OCI-LY7 (cell line): ENCODE results near the gene DHRS3. TPM values are rescaled to one million over a fixed set of nuclear protein-coding genes. Genes with fewer than 3 reads are reported as not detected.

Experiments used
- BruUV-seq: library from RNA; stranded (reverse); fragments of 400-500 nt; replicated peaks from 2 replicates; lab custom pipeline; 2021; lab: Mats Ljungman, UMichigan
- CTCF ChIA-PET: fragments of 300-600 bp; sonication (Branson Sonifier 250); formaldehyde crosslinking; loops from one replicate; lab custom pipeline; 2022; ENCODE audit warnings: antibody characterized with exemption; ENCODE audit not compliant: unreplicated experiment; lab: Charles Lee
- POLR2A ChIA-PET: fragments of 300-600 bp; sonication (Branson Sonifier 250); formaldehyde crosslinking; loops from one replicate; lab custom pipeline; 2022; ENCODE audit warnings: antibody characterized with exemption; lab: Charles Lee
- DNase-seq: peaks from one replicate; pipeline ENCODE4 v3.0.0-alpha.2; 2015; ENCODE audit warnings: low spot score
- H2AFZ ChIP-seq: fragments of 200-600 bp; sonication (generic), shearing (Covaris generic); 2 replicates; pipeline ENCODE4 v1.6.1; 2014; ENCODE audit warnings: mild to moderate bottlenecking, antibody characterized with exemption, low read length, moderate library complexity
- H3K27ac ChIP-seq: fragments of 200-600 bp; sonication (generic); 2 replicates; pipeline ENCODE4 v1.5.1; 2014; ENCODE audit warnings: mixed run types, low read depth, mild to moderate bottlenecking, moderate library complexity, low read length, inconsistent platforms; ENCODE audit not compliant: poor library complexity, severe bottlenecking
- H3K36me3 ChIP-seq: fragments of 200-600 bp; sonication (generic); 2 replicates; pipeline ENCODE4 v1.6.1; 2014; ENCODE audit warnings: mild to moderate bottlenecking, antibody characterized with exemption, low read length, moderate library complexity, mixed read lengths; ENCODE audit not compliant: insufficient read depth
- H3K4me1 ChIP-seq: fragments of 200-600 bp; sonication (generic); 2 replicates; pipeline ENCODE4 v1.5.1; 2014; ENCODE audit warnings: mild to moderate bottlenecking, low read length; ENCODE audit not compliant: insufficient read depth, poor library complexity, severe bottlenecking
- H3K4me2 ChIP-seq: fragments of 200-600 bp; sonication (generic); 2 replicates; pipeline ENCODE4 v1.6.1; 2014; ENCODE audit warnings: mild to moderate bottlenecking, low read length
- H3K4me3 ChIP-seq: fragments of 200-600 bp; sonication (generic); 2 replicates; pipeline ENCODE4 v1.5.1; 2014; ENCODE audit warnings: mild to moderate bottlenecking, low read depth, low read length; ENCODE audit not compliant: poor library complexity, severe bottlenecking
- H3K79me2 ChIP-seq: fragments of 200-600 bp; sonication (generic); 2 replicates; pipeline ENCODE4 v1.6.1; 2016; ENCODE audit warnings: low read depth, mild to moderate bottlenecking, low read length, moderate library complexity, mixed read lengths; ENCODE audit not compliant: insufficient read depth
- H3K9me2 ChIP-seq: fragments of 200-600 bp; sonication (generic); 2 replicates; pipeline ENCODE4 v1.6.1; 2016; ENCODE audit warnings: mild to moderate bottlenecking, low read length, mixed read lengths; ENCODE audit not compliant: insufficient read depth
- H3K9me3 ChIP-seq: fragments of 200-600 bp; sonication (generic); 2 replicates; pipeline ENCODE4 v1.6.1; 2014; ENCODE audit warnings: mild to moderate bottlenecking, mixed run types, low read length, mixed read lengths
- H4K20me1 ChIP-seq: fragments of 200-600 bp; sonication (generic); 2 replicates; pipeline ENCODE4 v1.6.1; 2014; ENCODE audit warnings: mild to moderate bottlenecking, antibody characterized with exemption, low read length, moderate library complexity, mixed read lengths; ENCODE audit not compliant: insufficient read depth
- EZH2phosphoT487 ChIP-seq: fragments of 200-600 bp; sonication (generic); IDR thresholded peaks from 2 replicates; pipeline ENCODE4 v1.6.1; 2018; ENCODE audit warnings: low read depth, borderline replicate concordance, mild to moderate bottlenecking, mixed run types, antibody characterized with exemption, low read length, moderate library complexity, mixed read lengths
- intact Hi-C: fragments of 100-400 bp; cut with micrococcal nuclease; formaldehyde crosslinking; loops from one replicate; pipeline ENCODE4 v1.10.0; 2022; ENCODE audit not compliant: unreplicated experiment
- total RNA-seq, 2 experiments: library from RNA; depleted of rRNA in 1 of 2; stranded (reverse); fragments of >200 nt in 1 of 2; shearing (Covaris generic) in 1 of 2; gene quantifications; 2 replicates each; pipeline ENCODE4 v1.2.3, GENCODE V29; 2014 to 2022
- TF ChIP-seq, protein P1 (sequence below): fragments of 200-600 bp; sonication (generic); conservative IDR thresholded peaks from 2 replicates; pipeline ENCODE4 v1.5.1; 2014; ENCODE audit warnings: mild to moderate bottlenecking, antibody characterized with exemption, low read length, moderate library complexity, mixed read lengths

Gene DHRS3
- total RNA-seq, 2 experiments from 2014 or later, result not detected

DNA sequence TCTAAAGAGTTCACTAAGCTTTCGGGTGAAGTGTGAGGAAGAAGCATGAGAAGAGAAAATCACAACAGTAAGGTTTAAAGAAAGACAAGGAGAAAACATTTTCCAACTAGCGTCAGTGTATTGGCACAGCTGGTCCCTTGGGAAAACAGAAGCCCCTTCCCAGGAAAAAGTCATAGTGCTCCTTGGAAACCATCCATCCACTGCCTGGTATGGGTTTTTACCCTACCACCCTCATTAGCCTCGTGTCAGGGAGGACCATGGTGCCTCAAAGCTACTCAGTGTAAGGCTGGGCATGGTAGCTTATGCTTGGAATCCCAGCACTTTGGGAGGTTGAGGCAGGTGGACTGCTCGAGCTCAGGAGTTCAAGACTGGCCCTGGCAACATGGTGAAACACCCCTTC lies 38.6 kb upstream of the DHRS3 start:
- no peaks in the 10 kb centered on the region for H3K79me2 ChIP-seq
- ChIA-PET CTCF (no interaction called here), POLR2A (no interaction called here)
- no peaks in the 10 kb centered on the region for H3K9me2 ChIP-seq
- H4K20me1 ChIP-seq, result no peaks in the 10 kb centered on the region
- TF ChIP-seq, protein P1, sequence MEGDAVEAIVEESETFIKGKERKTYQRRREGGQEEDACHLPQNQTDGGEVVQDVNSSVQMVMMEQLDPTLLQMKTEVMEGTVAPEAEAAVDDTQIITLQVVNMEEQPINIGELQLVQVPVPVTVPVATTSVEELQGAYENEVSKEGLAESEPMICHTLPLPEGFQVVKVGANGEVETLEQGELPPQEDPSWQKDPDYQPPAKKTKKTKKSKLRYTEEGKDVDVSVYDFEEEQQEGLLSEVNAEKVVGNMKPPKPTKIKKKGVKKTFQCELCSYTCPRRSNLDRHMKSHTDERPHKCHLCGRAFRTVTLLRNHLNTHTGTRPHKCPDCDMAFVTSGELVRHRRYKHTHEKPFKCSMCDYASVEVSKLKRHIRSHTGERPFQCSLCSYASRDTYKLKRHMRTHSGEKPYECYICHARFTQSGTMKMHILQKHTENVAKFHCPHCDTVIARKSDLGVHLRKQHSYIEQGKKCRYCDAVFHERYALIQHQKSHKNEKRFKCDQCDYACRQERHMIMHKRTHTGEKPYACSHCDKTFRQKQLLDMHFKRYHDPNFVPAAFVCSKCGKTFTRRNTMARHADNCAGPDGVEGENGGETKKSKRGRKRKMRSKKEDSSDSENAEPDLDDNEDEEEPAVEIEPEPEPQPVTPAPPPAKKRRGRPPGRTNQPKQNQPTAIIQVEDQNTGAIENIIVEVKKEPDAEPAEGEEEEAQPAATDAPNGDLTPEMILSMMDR, result no peak
- no peak for TF ChIP-seq EZH2phosphoT487
- no peak for DNase-seq
- H3K27ac ChIP-seq, result no peak overlapping the region
- BruUV-seq, result no TSS peak
- H3K4me2 ChIP-seq, result no peak overlapping the region
- H3K4me1 ChIP-seq, result no peaks in the 10 kb centered on the region
- H3K4me3 ChIP-seq, result no peak overlapping the region
- H3K9me3 ChIP-seq, result no peaks in the 10 kb centered on the region
- intact Hi-C loops, result no loop called here
- no peak overlapping the region for H2AFZ ChIP-seq
- no peaks in the 10 kb centered on the region for H3K36me3 ChIP-seq

DNA sequence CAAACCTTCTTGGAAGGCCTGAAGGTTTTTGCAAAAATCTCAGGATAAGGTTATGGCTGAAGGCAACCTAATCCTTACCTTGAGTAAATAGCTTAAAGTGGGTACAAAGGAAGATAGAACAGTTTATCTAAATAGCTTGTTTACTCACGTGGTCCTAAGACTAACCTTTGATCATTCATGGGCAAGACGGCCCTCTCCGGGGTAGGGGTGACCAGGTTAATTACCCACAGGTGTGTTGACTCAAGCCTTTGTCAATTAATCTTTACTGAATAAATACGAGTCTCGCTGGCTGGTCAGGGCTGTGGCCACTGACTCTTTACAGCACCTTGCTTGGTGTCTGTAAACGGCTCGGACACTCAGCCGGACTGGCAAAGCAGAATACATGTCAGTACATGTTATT lies 36.6 kb upstream of the DHRS3 start:
- Histone ChIP-seq H3K9me3 (no peaks in the 10 kb centered on the region), H2AFZ (no peak overlapping the region), H3K9me2 (no peaks in the 10 kb centered on the region), H3K4me1 (no peaks in the 10 kb centered on the region), H3K4me2 (no peak overlapping the region), H3K27ac (no peak overlapping the region), H3K79me2 (no peaks in the 10 kb centered on the region), H4K20me1 (no peaks in the 10 kb centered on the region), H3K36me3 (no peaks in the 10 kb centered on the region), H3K4me3 (no peak overlapping the region)
- CTCF ChIA-PET, result no interaction called here
- intact Hi-C loops, result no loop called here
- POLR2A ChIA-PET, result no interaction called here
- DNase-seq, result no peak
- no peak for TF ChIP-seq EZH2phosphoT487
- TF ChIP-seq, protein P1, result no peak
- BruUV-seq, result no TSS peak

DNA sequence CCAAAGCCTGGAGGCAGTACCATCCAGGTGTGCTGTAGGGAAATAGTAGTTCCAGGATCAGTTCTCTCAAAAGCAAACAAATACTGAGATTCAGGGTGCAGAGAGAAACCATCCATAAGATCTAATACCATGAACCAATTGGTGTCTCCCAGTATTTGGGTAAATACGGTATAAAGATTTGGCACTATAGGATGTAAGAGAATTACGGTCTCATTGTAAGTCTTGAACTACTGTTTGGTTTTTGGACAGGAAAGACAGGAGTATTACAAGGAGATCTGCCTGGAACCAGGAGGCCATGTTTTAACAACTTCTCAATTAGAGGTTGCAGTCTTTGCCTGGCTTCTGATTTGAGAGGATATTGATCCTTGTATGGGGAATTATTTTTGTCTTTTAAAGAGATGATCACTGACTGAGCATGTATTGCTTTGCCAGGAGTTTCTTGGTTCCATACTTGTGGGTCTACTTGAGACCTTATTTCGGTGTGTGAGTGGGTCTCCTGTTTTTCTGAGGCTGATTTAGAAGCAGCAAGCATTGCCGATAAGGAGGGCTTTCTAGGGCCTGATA lies 36.1 kb upstream of the DHRS3 start:
- ChIA-PET POLR2A (no interaction called here), CTCF (no interaction called here)
- BruUV-seq, result no TSS peak
- H3K36me3 ChIP-seq, result no peaks in the 10 kb centered on the region
- H3K4me3 ChIP-seq, result no peak overlapping the region
- no peaks in the 10 kb centered on the region for H3K9me3 ChIP-seq
- no peaks in the 10 kb centered on the region for H3K9me2 ChIP-seq
- no peak overlapping the region for H3K4me2 ChIP-seq
- H3K4me1 ChIP-seq, result no peaks in the 10 kb centered on the region
- no peak overlapping the region for H3K27ac ChIP-seq
- H2AFZ ChIP-seq, result no peak overlapping the region
- no peak for DNase-seq
- no peaks in the 10 kb centered on the region for H3K79me2 ChIP-seq
- H4K20me1 ChIP-seq, result no peaks in the 10 kb centered on the region
- intact Hi-C loops, result no loop called here
- TF ChIP-seq, protein P1, result no peak
- no peak for TF ChIP-seq EZH2phosphoT487
